CD4-positive, alpha-beta T cell treated with Interleukin-15 for 1 hour (primary cell): ENCODE results near the gene NOBOX.
"Not testable (repeated sequence)": the region's sequence is repeated elsewhere in the genome, so short reads cannot be mapped to it uniquely, and the experiment has no call there.

Source experiments
- DNase-seq: peaks from one replicate; pipeline ENCODE4 v3.0.0-alpha.2; 2020

NOBOX gene

DNA sequence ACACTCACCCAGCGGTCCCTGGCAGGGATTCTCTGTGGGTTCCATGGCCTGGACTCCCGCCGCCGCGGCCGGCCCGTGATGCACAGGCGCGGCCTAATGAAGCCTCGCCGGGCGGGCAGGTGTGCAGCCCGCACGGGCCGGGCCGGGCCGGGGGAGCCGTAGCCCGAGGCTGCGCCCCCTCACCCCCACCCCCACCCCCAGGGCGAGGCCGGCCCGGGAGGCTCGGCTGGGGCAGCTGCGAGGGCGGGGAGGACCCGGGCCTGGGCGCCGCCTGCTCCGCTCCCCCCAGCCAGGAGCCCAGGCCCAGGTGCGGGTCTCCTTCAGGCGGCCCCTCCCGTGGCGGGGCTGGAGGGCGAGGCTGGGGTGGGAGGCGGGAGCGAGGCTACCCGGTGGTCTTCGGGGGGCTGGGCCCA is at the start of gene NOBOX:
NOBOX (minus strand) TSS at position 45 of the 413 bp plus-strand sequence.
- DNase-seq: no peak

GRCh38 chr7:144452064-144452463 is 48.6 kb upstream of the NOBOX start:
- no peak for DNase-seq

DNA sequence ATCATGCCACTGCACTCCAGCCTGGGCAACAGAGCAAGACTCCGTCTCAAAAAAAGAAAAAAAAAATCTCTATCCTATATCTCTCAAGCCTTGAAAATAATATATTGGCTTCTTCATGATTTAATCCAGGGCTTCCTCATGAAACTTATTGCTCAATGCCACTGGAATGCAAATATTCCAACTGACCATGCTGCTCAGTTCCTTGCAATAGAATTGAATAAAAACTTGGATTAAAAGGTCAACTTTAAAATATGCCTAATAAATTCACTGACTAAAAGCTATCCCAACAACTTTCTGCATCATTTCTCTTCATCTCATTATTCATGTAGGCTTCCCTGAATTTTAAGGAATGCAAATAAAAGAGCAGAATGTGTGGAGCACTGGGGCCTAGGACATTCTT is 42.1 kb upstream of the NOBOX start:
- no peak for DNase-seq

- DNase-seq: no peak
Observed at GRCh38 chr7:144439717-144440205, 36.3 kb upstream of the NOBOX start.

DNA sequence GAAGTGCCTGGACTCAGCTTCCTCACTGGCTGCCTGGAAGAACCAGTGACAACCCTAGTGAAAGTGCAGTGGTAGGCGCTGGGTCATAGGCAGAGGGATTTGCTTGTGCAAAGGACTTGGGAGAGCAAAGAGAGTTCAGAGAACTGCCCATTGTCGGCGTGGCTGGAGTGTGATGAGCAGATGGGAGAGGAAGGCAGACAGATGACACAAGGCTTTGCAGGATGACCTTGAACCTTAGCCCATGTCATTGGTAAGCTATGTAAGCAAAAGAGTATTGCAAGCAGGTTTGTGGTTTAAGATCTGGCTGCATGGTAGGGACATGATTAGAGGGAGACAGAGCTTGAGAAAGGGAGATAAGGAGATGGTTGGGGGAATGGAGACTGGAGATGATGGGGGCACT is 35.3 kb upstream of the NOBOX start:
- no peak for DNase-seq

DNA sequence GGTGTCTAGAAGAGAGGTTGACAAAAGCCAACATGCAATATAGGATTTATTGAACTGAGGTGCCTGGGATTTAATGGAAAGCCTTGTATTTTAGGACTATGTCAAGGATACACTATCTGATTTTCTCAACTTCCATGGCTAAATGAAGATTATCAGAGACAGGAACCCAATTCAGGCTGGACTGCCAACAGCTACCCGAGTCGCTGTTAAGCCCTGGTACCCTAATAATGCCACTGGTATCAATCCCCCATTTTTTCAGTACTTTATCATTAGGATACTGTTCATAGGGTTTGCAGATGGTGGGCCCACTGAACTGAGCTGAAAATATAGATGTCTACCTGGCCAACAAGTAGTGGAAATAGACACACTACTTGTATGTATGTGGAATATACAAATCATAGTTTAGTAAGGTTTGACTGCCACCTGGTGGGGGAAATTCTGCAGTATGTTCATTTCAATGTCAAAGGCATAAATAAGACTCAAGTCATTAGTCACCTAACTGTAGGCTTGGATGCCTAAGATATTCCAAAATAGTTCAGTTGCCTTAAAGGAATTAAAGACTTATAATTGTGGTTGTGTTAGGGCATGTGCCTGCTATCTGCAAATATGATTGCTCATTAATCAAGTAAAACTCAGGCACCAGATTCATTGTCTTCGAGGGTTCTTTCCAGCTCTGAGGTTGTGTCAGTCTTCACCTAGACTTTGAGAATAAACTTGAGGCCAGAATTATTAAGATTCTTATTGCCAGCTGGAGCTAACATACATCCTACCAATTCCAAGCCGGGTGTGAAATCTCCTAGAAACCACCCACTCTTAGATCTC is 34.1 kb upstream of the NOBOX start:
- no peak for DNase-seq

DNA sequence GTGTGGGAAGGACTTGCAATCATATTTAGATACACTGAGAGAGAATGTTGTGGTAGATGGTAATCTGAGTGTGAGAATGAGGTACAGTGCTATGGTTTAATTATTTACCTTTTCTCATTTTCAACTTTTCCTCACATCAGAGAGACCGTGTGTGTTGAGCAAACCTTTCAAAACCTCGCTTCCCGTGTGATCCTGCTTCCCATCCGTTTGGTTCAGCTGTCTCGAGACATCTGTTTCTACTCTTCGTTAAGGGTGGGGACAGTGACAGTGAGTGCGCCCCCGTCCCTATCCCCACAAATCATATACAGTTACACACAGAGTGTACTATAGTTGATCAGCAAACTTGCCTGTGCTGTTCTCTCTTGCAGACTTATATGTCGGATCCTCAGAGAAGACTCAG is 33.0 kb upstream of the NOBOX start:
- no peak for DNase-seq

GRCh38 chr7:144428431-144428830 is 24.9 kb upstream of the NOBOX start:
- DNase-seq: no peak

DNA sequence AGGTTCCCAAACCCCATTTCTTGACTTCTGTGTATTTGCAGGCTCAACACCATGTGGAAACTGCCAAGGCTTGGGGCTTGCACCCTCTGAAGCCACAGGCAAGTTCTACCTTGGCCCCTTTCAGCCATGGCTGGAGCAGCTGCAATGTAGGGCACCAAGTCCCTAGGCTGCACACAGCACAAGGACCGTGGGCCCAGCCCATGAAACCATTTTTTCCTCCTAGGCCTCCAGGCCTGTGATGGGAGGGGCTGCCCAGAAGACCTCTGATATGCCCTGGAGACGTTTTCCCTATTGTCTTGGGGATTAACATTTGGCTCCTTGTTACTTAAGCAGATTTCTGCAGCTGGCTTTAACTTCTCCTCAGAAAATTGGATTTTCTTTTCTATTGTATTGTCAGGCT is 24.0 kb upstream of the NOBOX start:
- DNase-seq: not testable (repeated sequence)

- DNase-seq: not testable (repeated sequence)
Observed at GRCh38 chr7:144418931-144419330, 15.4 kb upstream of the NOBOX start.

GRCh38 chr7:144416341-144416740 is 12.8 kb upstream of the NOBOX start:
- no peak for DNase-seq

GRCh38 chr7:144415858-144416257 is 12.4 kb upstream of the NOBOX start:
- no peak for DNase-seq

GRCh38 chr7:144414815-144415214 is 11.3 kb upstream of the NOBOX start:
- no peak for DNase-seq

DNA sequence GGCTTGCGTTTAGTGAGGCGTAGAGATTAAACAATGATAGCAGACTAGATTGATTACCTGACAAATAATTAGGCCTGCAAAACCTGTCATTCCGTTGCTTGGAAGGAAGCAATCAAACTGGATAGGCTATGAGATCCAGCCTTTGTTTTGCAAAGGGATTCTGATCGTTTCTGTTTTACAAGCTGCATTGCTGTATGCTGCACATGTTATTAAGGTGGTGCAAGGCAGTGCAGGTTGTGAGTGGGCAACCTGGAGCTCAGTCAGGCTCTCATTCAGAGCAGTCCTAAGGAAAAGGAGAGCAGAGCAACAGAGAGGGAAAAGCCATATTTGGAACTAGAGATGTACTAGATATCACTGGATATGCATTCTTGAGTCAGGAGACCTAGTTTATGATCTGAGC is 6.9 kb upstream of the NOBOX start:
- no peak for DNase-seq

DNA sequence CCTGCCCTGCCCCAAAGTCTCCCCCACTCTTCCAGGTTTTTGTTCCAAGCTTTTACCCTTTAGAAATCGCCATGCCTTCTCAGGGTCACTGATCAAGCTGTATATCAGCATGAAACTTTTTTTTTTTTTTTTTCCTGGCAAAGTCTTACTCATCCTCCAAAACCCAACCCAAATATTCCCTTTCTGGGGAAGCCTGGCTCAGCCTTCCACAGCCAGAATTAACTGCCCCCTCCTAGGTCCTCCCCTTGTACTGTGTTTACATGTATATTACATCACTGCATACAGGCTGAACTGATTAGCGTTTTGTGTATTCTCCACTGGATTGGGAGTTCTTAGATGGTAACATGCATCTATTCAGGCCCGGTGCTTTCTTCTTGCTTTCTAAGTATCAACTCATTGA is 4.6 kb upstream of the NOBOX start:
- no peak for DNase-seq

GRCh38 chr7:144407266-144407931 is 3.9 kb upstream of the NOBOX start:
- no peak for DNase-seq

GRCh38 chr7:144404946-144405345 is 1.5 kb upstream of the NOBOX start:
- DNase-seq: no peak

DNA sequence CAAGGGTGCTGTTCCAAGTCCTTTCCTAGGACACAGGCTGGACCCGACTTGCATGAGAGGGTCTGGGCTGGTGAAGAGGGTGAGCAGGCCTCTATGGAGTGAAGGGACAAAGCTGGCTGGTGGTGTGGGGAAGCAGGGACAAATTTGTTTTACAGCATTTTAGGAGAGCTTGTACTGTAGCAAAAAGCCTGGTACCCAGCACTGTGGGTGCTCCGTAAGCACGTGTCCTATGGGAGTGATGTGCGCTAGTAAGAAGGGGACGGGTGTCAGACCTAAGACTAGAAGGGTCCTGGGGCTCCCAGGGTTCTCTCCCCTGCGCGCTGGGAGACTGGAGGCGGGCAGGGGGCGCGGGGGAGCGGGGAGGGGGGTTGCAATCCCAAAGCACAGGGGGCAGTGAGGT is 391 bp downstream of the NOBOX start:
- no peak for DNase-seq

DNA sequence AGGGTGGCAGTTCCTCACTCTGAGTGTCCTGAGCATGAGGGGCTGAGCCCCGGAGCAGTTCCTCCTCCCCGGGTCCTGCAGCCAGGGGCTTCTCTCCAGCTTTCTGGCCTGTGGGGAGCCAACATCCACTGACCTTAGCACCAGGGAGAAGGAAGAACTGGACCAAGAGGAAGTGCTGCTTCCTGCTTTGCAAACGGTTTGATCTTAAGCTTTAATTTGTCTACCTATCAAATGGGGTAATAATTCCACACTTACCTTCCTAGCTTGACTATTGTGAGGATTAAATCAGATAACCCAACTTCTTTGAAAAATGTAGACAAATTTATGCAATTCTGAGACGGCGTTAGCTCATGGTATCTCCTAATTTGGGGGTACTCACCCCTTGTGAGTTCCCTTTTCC is 2.0 kb downstream of the NOBOX start:
- DNase-seq: no peak

DNA sequence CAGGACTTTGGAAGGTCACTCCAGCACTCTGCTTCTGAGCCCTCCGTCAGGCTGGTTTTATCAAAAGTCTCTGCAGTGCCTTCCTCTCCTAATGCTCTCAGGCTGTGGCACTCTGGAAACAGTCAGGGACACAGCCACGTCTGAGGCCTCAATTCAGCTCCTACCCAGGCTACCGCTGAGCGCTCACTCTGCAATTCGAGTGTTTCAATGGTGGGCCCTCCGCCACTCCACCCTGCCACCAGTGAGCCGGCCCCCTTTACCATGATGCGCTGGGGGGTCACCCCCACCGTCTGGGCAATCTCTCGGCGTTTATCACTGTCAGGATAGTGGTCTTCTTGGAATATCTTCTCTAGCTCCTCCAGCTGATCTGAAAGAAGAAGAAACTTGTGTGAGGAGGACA is 3.5 kb downstream of the NOBOX start:
- no peak for DNase-seq

DNA sequence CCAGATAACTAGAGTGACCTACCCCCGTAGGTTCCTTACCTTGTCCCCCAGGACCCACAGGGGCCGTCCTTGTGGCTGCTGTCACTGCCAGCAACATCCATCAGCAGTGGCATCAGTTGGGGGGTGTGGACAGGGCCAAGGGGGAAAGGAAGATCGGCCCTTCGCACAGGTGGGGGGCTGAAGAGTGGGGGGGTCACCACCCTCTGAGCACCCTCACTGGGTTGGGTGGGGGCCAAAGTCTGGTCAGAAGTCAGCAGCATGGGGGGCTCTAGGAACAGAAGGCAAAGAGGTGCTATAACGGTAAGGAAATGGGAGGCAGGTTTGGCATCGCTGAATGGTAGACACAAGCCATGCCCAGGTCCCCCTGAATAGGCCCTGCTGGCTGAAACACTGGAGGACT is 4.6 kb downstream of the NOBOX start:
- no peak for DNase-seq

DNA sequence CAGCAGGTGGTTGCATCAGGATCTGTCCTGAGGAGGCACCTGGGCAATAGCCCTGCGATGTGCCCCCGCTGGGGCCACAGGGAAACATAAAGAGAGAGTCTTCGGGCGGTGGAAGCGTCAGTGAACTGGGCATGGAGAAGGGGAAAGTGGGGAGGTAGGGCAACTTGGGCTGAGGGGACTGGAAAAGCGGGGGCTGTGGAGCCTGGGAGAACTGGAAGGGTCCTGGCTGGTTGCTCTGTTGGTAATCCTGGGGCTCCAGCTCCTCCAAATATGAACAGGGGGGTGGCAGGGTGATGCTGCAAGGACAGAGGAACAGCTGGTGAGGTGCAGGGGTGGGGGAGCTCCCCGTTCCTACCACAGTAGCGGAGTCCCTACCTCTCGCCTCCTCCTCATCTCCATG is 5.2 kb downstream of the NOBOX start:
- DNase-seq: no peak

DNA sequence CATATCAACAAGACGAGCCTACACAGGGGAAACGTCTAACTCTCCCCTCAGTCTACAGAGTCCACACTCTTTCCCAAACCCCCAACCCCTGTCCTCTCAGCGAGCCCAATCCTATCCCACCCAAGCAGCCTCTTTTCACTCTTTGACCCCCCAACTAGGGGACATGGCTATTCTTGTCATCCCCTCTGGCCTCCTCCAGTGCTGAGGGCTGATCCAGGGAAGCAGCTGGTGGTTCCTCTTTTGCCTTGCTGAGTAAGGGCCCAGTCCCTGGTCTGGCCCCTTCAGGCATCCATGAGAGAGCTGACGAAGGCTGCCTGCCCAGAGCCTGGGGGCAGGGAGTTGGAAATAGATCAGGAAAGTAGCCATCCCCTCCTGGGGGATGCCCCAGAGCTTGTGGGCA is 6.4 kb downstream of the NOBOX start:
- no peak for DNase-seq

DNA sequence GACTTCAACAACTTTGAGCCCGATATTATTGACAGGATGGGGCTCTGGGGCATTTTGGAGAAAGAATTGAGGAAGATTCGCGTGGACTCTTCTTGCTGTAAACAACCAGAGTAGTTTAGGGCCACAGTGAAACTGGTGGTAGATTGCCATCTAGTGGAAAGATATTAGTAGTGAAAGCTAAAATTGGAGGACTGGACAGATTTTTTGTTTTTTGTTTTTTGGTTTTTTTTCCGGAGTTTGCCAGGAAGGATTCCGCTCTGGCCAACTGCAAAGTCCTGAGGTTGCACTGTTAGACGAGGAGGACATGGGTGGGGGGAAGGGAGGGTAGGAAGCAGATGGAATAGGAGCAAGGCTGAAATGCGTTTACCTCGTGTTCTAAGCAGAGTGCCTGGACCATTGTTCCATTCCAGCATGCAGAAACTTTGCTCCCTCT is 11.7 kb downstream of the NOBOX start:
- DNase-seq: no peak
